Measurements from ENCODE around the gene SLC5A2.
A peak's percentile ranks its signal among the peaks of the same experiment; 100 is the strongest.

Gene SLC5A2

DNA sequence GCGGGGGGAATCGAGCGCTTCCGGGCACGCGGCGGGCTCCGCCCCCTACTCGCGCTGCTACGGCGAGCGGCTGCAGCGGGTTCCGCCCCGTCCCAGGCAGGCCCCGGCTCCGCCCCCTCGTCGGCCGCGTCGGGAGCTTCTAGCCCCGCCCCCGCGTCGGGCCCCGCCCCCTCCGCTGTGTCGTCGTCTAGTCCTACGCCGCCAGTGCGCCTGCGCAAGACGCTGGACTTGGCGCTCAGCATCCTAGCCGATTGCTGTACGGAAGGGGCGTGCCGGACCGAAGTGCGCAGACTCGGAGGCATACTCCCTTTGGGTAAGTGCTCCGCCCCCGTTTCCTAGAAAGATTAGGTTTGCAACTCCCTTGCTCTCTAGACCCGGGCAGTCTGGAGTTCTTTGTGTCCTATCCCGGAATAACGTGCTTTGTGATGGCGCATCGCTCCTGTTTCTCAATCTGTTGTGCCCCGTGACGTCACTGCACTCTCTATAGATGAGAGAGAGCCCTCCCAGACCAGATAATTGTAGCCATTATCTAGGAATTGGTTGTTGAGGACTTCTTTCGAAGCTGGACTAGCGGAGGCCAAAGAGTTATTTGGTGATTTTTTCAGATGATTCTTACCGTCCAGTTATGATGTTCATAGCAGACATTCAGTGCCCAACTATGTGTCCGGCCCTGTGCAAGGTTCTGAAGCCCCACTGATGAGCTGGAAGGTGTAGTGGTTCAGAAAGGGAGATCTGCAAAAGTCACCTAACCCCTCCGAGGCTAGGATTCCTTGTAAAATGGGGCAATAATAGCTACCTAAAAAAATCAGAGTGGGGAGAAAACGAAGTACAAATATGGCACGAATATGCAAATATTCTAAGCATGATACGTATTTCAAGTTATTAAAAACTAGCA lies 23.0 kb upstream of the SLC5A2 start:
- H3K27me3 ChIP-seq (ENCODE audit: control insufficient read depth in 5 of 5, insufficient read depth in 4 of 5, low read length in 5 of 5) = no peaks in the 10 kb centered on the region
- H3K36me3 ChIP-seq (ENCODE audit: control insufficient read depth in 5 of 5, insufficient read depth in 5 of 5, low read length in 5 of 5) = peaks cover 0 to 34% (median 29%) of the 10 kb centered on the region in 5 donors
- H3K9me3 ChIP-seq (ENCODE audit: control insufficient read depth in 5 of 5, low read length in 5 of 5) = no peaks in the 10 kb centered on the region
- peaks cover 13 to 49% (median 43%) of the 10 kb centered on the region in 5 donors for H3K4me1 ChIP-seq (ENCODE audit: control insufficient read depth in 5 of 5, insufficient read depth in 5 of 5, low read length in 5 of 5)
- H3K27ac ChIP-seq (ENCODE audit: low read depth, low read length) = peak overlapping the region; percentile 98
- H3K4me3 ChIP-seq (ENCODE audit: low read depth in 1 of 5, low read length in 5 of 5) = peak overlapping the region; percentile 63 to 92 (median 88)
- peak overlapping the region; percentile 63 to 96 (median 95) for H3K9ac ChIP-seq (ENCODE audit: low read length in 5 of 5)

DNA sequence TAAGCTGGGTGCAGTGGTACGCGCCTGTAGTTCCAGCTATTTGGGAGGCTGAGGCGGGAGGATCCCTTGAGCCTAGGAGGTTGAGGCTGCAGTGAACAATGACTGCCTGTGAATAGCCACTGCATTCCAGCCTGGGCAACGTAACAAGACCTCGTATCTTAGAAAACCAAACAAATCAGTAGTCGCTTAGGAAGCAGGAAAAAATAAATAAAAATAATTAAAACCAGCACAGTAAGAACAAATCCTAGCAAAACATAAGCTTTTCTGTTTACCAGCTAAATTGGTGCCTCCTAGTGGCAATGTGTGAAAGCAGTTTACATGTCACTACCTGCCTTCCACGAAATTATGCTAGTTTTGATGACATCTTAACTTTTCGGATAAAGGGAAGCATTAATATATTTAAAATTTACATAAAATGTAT lies 22.3 kb upstream of the SLC5A2 start:
- peak overlapping the region in 2 of 5 donors; percentile 30 to 73 for H3K9ac ChIP-seq (ENCODE audit: low read length in 5 of 5)
- H3K36me3 ChIP-seq (ENCODE audit: control insufficient read depth in 5 of 5, insufficient read depth in 5 of 5, low read length in 5 of 5) = peaks cover 0 to 39% (median 34%) of the 10 kb centered on the region in 5 donors
- peaks cover 11 to 43% (median 36%) of the 10 kb centered on the region in 5 donors for H3K4me1 ChIP-seq (ENCODE audit: control insufficient read depth in 5 of 5, insufficient read depth in 5 of 5, low read length in 5 of 5)
- H3K9me3 ChIP-seq (ENCODE audit: control insufficient read depth in 5 of 5, low read length in 5 of 5) = no peaks in the 10 kb centered on the region
- peak overlapping the region; percentile 66 for H3K27ac ChIP-seq (ENCODE audit: low read depth, low read length)
- no peaks in the 10 kb centered on the region for H3K27me3 ChIP-seq (ENCODE audit: control insufficient read depth in 5 of 5, insufficient read depth in 4 of 5, low read length in 5 of 5)
- H3K4me3 ChIP-seq (ENCODE audit: low read depth in 1 of 5, low read length in 5 of 5) = peak overlapping the region; percentile 59 to 82 (median 65)

DNA sequence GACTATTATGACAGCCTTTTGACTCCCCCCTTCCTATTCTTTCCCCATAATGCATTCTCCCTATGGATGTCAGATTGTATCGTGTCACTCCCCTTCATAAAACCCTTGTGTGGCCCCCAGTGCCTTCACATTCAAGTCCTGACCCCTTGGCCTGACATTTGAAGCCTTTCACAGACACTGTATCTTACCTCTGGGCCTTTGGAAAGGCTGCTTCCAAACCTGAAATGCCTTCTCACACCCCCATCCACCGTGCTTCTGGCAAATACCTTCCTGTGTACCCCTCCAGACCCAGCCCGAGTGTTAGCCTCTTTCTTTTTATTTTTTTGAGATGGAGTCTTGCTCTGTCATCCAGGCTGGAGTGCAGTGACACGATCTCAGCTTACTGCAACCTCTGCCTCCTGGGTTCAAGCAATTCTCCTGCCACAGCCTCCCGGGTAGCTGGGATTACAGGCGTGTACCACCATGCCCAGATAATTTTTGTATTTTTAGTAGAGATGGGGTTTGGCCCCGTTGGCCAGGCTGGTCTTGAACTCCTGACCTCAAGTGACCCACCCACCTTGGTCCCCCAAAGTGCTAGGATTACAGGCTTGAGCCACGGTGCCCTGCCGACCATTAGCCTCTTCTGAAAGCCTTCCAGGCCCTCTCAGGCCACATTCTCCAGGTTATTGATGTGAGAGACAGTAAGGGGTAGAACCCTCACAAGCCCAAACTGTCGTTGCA lies 21.6 kb upstream of the SLC5A2 start:
- no peaks in the 10 kb centered on the region for H3K27me3 ChIP-seq (ENCODE audit: control insufficient read depth in 5 of 5, insufficient read depth in 4 of 5, low read length in 5 of 5)
- peaks cover 11 to 41% (median 33%) of the 10 kb centered on the region in 5 donors for H3K4me1 ChIP-seq (ENCODE audit: control insufficient read depth in 5 of 5, insufficient read depth in 5 of 5, low read length in 5 of 5)
- no peak overlapping the region for H3K9ac ChIP-seq (ENCODE audit: low read length in 5 of 5)
- peaks cover 0 to 44% (median 41%) of the 10 kb centered on the region in 5 donors for H3K36me3 ChIP-seq (ENCODE audit: control insufficient read depth in 5 of 5, insufficient read depth in 5 of 5, low read length in 5 of 5)
- H3K4me3 ChIP-seq (ENCODE audit: low read depth in 1 of 5, low read length in 5 of 5) = no peak overlapping the region
- no peaks in the 10 kb centered on the region for H3K9me3 ChIP-seq (ENCODE audit: control insufficient read depth in 5 of 5, low read length in 5 of 5)
- H3K27ac ChIP-seq (ENCODE audit: low read depth, low read length) = no peak overlapping the region

DNA sequence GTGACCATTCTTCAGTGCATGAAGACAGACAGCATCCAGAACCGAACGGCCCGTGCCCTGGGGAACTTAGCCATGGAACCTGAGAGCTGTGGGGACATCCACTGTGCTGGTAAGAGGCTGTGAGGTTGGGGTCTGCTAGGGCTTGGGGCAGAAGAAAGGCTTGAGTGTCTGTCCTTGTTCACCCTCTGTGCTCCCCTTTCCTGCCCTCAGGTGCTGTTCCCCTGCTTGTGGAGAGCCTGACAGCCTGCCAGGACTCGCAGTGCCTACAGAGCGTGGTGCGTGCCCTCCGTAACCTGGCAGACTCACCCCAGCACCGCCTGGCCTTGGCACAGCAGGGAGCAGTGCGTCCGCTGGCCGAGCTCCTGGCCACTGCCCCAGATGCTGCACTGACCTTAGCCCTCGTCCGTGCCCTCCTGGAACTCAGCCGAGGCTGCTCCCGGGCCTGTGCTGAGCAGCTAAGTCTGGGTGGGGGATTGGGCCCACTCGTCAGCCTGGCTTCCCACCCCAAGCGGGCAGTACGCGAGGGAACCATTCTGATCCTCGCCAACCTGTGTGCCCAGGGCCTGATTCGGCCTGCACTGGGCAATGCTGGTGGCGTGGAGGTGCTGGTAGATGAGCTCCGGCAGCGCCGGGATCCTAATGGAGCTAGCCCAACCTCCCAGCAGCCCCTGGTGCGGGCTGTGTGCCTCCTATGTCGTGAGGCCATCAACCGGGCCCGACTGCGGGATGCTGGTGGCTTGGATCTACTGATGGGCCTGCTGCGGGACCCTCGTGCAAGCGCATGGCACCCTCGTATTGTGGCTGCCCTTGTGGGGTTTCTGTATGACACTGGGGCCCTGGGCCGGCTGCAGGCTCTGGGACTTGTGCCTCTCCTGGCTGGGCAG lies 20.8 kb upstream of the SLC5A2 start:
- no peak overlapping the region for H3K9ac ChIP-seq (ENCODE audit: low read length in 5 of 5)
- H3K4me3 ChIP-seq (ENCODE audit: low read depth in 1 of 5, low read length in 5 of 5) = no peak overlapping the region
- peaks cover 0 to 52% (median 46%) of the 10 kb centered on the region in 5 donors for H3K36me3 ChIP-seq (ENCODE audit: control insufficient read depth in 5 of 5, insufficient read depth in 5 of 5, low read length in 5 of 5)
- H3K27me3 ChIP-seq (ENCODE audit: control insufficient read depth in 5 of 5, insufficient read depth in 4 of 5, low read length in 5 of 5) = no peaks in the 10 kb centered on the region
- H3K9me3 ChIP-seq (ENCODE audit: control insufficient read depth in 5 of 5, low read length in 5 of 5) = no peaks in the 10 kb centered on the region
- H3K4me1 ChIP-seq (ENCODE audit: control insufficient read depth in 5 of 5, insufficient read depth in 5 of 5, low read length in 5 of 5) = peaks cover 8 to 40% (median 27%) of the 10 kb centered on the region in 5 donors
- H3K27ac ChIP-seq (ENCODE audit: low read depth, low read length) = no peak overlapping the region

DNA sequence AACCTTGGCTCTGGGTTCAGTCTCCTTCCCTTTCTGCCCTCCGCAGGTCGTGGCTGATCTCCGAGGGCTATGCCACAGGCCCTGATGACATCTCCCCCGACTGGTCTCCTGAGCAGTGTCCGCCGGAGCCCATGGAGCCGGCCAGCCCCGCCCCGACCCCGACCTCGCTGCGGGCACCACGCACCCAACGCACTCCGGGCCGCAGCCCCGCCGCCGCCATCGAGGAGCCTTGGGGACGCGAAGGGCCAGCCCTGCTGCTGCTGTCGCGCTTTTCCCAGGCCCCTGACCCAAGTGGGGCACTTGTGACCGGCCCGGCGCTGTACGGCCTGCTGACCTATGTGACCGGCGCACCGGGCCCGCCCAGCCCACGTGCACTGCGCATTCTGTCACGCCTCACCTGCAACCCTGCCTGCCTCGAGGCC lies 18.6 kb upstream of the SLC5A2 start:
- Histone ChIP-seq H3K4me3 (ENCODE audit: low read depth in 1 of 5, low read length in 5 of 5) (no peak overlapping the region), H3K36me3 (ENCODE audit: control insufficient read depth in 5 of 5, insufficient read depth in 5 of 5, low read length in 5 of 5) (peaks cover 0 to 53% (median 46%) of the 10 kb centered on the region in 5 donors), H3K9me3 (ENCODE audit: control insufficient read depth in 5 of 5, low read length in 5 of 5) (no peaks in the 10 kb centered on the region), H3K27ac (ENCODE audit: low read depth, low read length) (no peak overlapping the region), H3K4me1 (ENCODE audit: control insufficient read depth in 5 of 5, insufficient read depth in 5 of 5, low read length in 5 of 5) (peaks cover 3 to 21% (median 13%) of the 10 kb centered on the region in 5 donors), H3K27me3 (ENCODE audit: control insufficient read depth in 5 of 5, insufficient read depth in 4 of 5, low read length in 5 of 5) (no peaks in the 10 kb centered on the region), H3K9ac (ENCODE audit: low read length in 5 of 5) (no peak overlapping the region)

DNA sequence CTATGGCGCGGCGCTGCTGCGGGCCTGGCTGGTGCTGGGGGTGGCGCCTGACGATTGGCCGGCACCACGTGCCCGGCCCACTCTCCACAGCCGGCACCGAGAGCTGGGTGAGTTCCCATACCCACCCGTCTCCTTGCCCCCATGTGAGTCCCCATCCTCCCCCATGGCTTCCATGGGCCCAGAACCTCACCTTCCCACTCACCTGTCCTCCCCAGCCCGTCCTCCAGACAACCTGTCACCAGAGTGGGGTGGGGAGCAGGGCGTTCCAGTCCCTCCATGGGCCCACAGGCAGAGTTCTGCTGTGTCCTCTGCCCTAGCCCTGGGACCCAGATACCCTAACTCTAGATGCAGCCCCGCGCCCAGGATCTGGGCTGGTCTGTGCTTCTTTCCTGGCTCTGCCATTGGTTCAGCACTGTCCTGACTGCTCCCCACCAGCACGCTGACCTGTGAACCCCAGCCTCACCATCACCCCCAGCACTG lies 18.1 kb upstream of the SLC5A2 start:
- no peaks in the 10 kb centered on the region for H3K9me3 ChIP-seq (ENCODE audit: control insufficient read depth in 5 of 5, low read length in 5 of 5)
- H3K36me3 ChIP-seq (ENCODE audit: control insufficient read depth in 5 of 5, insufficient read depth in 5 of 5, low read length in 5 of 5) = peaks cover 0 to 53% (median 46%) of the 10 kb centered on the region in 5 donors

DNA sequence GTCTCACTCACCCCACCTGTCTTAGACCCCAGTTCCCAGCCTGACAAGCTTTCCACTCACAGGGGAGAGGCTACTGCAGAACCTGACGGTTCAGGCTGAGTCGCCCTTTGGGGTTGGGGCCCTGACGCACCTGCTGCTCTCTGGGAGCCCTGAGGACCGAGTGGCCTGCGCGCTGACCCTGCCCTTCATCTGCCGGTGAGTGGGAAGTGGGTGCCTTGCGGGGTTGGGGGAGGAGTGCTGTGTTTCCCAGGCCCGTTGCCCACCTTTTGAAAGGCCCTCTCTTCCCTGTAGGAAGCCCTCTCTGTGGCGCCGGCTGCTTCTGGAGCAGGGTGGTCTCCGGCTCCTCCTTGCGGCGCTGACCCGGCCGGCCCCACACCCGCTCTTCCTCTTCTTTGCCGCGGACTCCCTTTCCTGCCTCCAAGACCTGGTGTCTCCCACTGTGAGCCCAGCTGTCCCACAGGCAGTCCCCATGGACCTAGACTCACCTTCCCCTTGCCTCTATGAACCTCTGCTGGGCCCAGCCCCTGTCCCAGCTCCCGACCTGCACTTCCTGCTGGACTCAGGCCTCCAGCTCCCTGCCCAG lies 17.0 kb upstream of the SLC5A2 start:
- peaks cover 0 to 12% (median 3%) of the 10 kb centered on the region in 5 donors for H3K4me1 ChIP-seq (ENCODE audit: control insufficient read depth in 5 of 5, insufficient read depth in 5 of 5, low read length in 5 of 5)
- H3K27ac ChIP-seq (ENCODE audit: low read depth, low read length) = no peak overlapping the region
- no peak overlapping the region for H3K9ac ChIP-seq (ENCODE audit: low read length in 5 of 5)
- H3K27me3 ChIP-seq (ENCODE audit: control insufficient read depth in 5 of 5, insufficient read depth in 4 of 5, low read length in 5 of 5) = no peaks in the 10 kb centered on the region
- H3K36me3 ChIP-seq (ENCODE audit: control insufficient read depth in 5 of 5, insufficient read depth in 5 of 5, low read length in 5 of 5) = peaks cover 0 to 53% (median 46%) of the 10 kb centered on the region in 5 donors
- H3K4me3 ChIP-seq (ENCODE audit: low read depth in 1 of 5, low read length in 5 of 5) = no peak overlapping the region
- H3K9me3 ChIP-seq (ENCODE audit: control insufficient read depth in 5 of 5, low read length in 5 of 5) = no peaks in the 10 kb centered on the region

More for the DNA sequence above, 18.1 kb upstream of the SLC5A2 start:
- Histone ChIP-seq H3K4me1 (ENCODE audit: control insufficient read depth in 5 of 5, insufficient read depth in 5 of 5, low read length in 5 of 5) (peaks cover 3 to 21% (median 12%) of the 10 kb centered on the region in 5 donors), H3K4me3 (ENCODE audit: low read depth in 1 of 5, low read length in 5 of 5) (no peak overlapping the region), H3K9ac (ENCODE audit: low read length in 5 of 5) (no peak overlapping the region), H3K27me3 (ENCODE audit: control insufficient read depth in 5 of 5, insufficient read depth in 4 of 5, low read length in 5 of 5) (no peaks in the 10 kb centered on the region), H3K27ac (ENCODE audit: low read depth, low read length) (no peak overlapping the region)

DNA sequence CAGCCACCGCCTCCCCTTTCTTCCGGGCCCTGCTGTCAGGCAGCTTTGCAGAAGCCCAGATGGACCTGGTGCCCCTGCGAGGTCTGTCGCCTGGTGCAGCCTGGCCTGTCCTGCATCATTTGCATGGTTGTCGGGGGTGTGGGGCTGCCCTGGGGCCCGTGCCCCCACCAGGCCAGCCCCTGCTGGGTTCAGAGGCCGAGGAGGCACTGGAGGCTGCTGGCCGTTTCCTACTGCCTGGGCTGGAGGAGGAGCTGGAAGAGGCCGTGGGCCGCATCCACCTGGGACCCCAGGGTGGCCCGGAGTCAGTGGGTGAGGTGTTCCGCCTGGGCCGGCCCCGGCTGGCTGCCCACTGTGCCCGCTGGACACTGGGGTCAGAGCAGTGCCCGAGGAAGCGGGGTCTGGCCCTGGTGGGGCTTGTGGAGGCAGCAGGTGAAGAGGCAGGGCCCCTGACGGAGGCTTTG lies 16.5 kb upstream of the SLC5A2 start:
- peaks cover 0 to 17% (median 4%) of the 10 kb centered on the region in 5 donors for H3K4me1 ChIP-seq (ENCODE audit: control insufficient read depth in 5 of 5, insufficient read depth in 5 of 5, low read length in 5 of 5)
- no peak overlapping the region for H3K27ac ChIP-seq (ENCODE audit: low read depth, low read length)
- no peak overlapping the region for H3K9ac ChIP-seq (ENCODE audit: low read length in 5 of 5)
- peaks cover 0 to 4% (median 2%) of the 10 kb centered on the region in 5 donors for H3K27me3 ChIP-seq (ENCODE audit: control insufficient read depth in 5 of 5, insufficient read depth in 4 of 5, low read length in 5 of 5)
- no peaks in the 10 kb centered on the region for H3K9me3 ChIP-seq (ENCODE audit: control insufficient read depth in 5 of 5, low read length in 5 of 5)
- H3K4me3 ChIP-seq (ENCODE audit: low read depth in 1 of 5, low read length in 5 of 5) = no peak overlapping the region
- H3K36me3 ChIP-seq (ENCODE audit: control insufficient read depth in 5 of 5, insufficient read depth in 5 of 5, low read length in 5 of 5) = peaks cover 0 to 53% (median 46%) of the 10 kb centered on the region in 5 donors
